IPS-15b (cell line): ENCODE measurements around the gene CNOT6.

Source experiments
- H3K27me3 ChIP-seq: one replicate; pipeline ENCODE4 v1.6.1; 2013; ENCODE audit warnings: low read length; ENCODE audit not compliant: control insufficient read depth, insufficient read depth
- H3K36me3 ChIP-seq: one replicate; pipeline ENCODE4 v1.6.1; 2013; ENCODE audit warnings: low read length; ENCODE audit not compliant: control insufficient read depth, insufficient read depth
- H3K4me1 ChIP-seq: one replicate; pipeline ENCODE4 v1.6.1; 2013; ENCODE audit warnings: mild to moderate bottlenecking, low read length; ENCODE audit not compliant: control insufficient read depth, insufficient read depth
- H3K4me3 ChIP-seq: one replicate; pipeline ENCODE4 v1.5.1; 2013; ENCODE audit warnings: low read depth, low read length
- H3K9ac ChIP-seq: one replicate; pipeline ENCODE4 v1.6.1; 2013; ENCODE audit warnings: low read depth, mild to moderate bottlenecking, low read length
- H3K9me3 ChIP-seq: one replicate; pipeline ENCODE4 v1.6.1; 2013; ENCODE audit warnings: mild to moderate bottlenecking, low read length; ENCODE audit not compliant: control insufficient read depth, insufficient read depth

Gene CNOT6

DNA sequence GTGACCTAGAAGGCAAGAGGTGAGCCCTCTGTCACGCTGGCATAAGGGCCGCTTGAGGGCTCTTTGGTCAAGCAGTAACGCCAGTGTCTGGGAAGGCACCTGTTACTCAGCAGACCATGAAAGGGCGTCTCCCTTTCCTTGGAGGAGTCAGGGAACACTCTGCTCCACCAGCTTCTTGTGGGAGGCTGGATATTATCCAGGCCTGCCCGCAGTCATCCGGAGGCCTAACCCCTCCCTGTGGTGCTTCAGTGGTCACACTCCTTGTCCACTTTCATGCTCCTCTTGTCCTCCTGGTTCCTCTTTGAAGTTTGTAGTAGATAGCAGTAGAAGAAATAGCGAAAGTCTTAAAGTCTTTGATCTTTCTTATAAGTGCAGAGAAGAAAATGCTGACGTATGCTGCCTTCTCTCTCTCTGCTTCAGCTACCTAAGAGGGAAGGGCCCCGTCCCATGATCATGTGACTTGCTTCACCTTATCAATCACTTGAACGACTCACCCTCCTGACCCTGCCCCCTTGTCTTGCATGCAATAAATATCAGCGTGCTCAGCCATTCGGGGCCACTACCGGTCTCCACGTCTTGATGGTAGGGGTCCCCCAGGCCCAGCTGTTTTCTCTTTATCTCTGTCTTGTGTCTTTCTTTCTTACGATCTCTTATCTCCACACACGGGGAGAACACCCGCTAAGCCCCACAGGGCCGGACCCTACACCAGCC lies 113.8 kb downstream of the CNOT6 start:
- no peak overlapping the region for H3K9ac ChIP-seq
- H3K4me1 ChIP-seq, result no peaks in the 10 kb centered on the region
- H3K27me3 ChIP-seq, result no peaks in the 10 kb centered on the region
- H3K9me3 ChIP-seq, result no peaks in the 10 kb centered on the region
- H3K36me3 ChIP-seq, result no peaks in the 10 kb centered on the region
- no peak overlapping the region for H3K4me3 ChIP-seq

GRCh38 chr5:180608572-180609310 lies 114.6 kb downstream of the CNOT6 start:
- Histone ChIP-seq H3K27me3 (no peaks in the 10 kb centered on the region), H3K36me3 (no peaks in the 10 kb centered on the region), H3K4me1 (no peaks in the 10 kb centered on the region), H3K4me3 (no peak overlapping the region), H3K9ac (no peak overlapping the region), H3K9me3 (no peaks in the 10 kb centered on the region)

DNA sequence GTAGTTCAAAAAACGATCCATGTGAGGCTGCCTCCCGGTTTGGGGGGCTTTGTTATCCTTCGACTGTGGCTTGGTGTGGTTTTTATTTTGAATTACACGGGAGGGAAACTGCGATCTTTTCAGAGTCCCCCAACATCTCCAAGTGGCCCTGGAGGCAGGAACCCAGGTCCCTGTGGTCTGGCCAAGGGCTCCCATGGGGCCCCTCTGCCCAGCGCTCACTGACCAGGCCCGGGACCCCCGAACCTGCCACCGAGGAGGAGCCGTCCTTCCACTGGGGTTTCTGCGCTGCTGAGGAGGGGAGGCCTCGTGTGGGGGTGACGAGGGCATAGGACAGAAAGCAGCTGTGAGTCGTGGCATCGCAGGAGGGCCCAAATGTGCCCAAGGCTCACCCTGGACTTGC lies 115.2 kb downstream of the CNOT6 start:
- Histone ChIP-seq H3K4me3 (no peak overlapping the region), H3K9ac (no peak overlapping the region), H3K9me3 (no peaks in the 10 kb centered on the region), H3K36me3 (no peaks in the 10 kb centered on the region), H3K4me1 (no peaks in the 10 kb centered on the region), H3K27me3 (no peaks in the 10 kb centered on the region)

- H3K9ac ChIP-seq, result no peak overlapping the region
- H3K4me3 ChIP-seq, result no peak overlapping the region
- no peaks in the 10 kb centered on the region for H3K36me3 ChIP-seq
- H3K9me3 ChIP-seq, result no peaks in the 10 kb centered on the region
- H3K4me1 ChIP-seq, result no peaks in the 10 kb centered on the region
- no peaks in the 10 kb centered on the region for H3K27me3 ChIP-seq
These were observed 115.8 kb downstream of the CNOT6 start for GRCh38 chr5:180609817-180610550.

GRCh38 chr5:180611140-180611850 lies 117.1 kb downstream of the CNOT6 start:
- Histone ChIP-seq H3K36me3 (no peaks in the 10 kb centered on the region), H3K9ac (no peak overlapping the region), H3K4me3 (no peak overlapping the region), H3K9me3 (no peaks in the 10 kb centered on the region), H3K4me1 (no peaks in the 10 kb centered on the region), H3K27me3 (no peaks in the 10 kb centered on the region)

DNA sequence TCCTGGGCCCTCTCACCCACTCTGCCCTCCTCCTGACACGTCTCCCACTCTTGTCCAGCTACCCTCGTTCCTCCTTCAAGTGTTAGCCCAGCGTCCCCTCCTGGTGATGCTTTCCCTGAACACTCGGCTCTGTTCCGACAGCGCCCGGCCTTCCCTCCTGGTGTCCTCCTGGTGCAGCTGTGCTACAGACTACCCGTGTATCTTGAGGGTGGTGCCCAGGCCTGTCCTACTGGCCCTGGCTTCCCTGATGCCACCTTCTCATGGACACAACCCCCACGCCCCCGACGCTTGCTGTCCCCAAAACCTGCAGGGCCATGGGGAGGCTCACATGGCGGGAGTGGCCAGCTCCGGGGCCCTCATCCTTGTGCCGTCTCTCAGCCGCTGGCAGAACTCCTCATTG lies 118.5 kb downstream of the CNOT6 start:
- no peak overlapping the region for H3K9ac ChIP-seq
- H3K4me3 ChIP-seq, result no peak overlapping the region
- no peaks in the 10 kb centered on the region for H3K9me3 ChIP-seq
- H3K36me3 ChIP-seq, result no peaks in the 10 kb centered on the region
- peaks cover 3% of the 10 kb centered on the region for H3K27me3 ChIP-seq
- H3K4me1 ChIP-seq, result no peaks in the 10 kb centered on the region

GRCh38 chr5:180613188-180613813 lies 119.1 kb downstream of the CNOT6 start:
- Histone ChIP-seq H3K9me3 (no peaks in the 10 kb centered on the region), H3K27me3 (peaks cover 4% of the 10 kb centered on the region), H3K4me1 (no peaks in the 10 kb centered on the region), H3K4me3 (no peak overlapping the region), H3K9ac (no peak overlapping the region), H3K36me3 (no peaks in the 10 kb centered on the region)

DNA sequence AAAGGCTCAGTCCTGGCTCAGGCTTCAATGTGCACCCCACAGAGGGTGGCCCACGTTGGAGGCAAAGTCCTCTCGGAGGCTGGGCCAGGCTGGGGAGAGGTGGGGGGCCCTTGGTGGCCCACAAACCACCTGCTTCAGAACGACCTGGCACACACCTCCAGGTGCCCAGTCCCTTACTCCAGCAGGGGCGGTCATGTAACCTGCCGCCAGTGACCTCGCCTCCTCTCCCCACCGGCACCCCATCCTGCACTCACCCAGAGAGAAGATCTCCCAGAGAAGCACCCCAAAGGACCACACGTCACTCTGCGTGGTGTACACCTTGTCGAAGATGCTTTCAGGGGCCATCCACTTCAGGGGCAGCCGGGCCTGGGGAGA lies 119.6 kb downstream of the CNOT6 start:
- Histone ChIP-seq H3K36me3 (no peaks in the 10 kb centered on the region), H3K9ac (no peak overlapping the region), H3K9me3 (no peaks in the 10 kb centered on the region), H3K4me3 (no peak overlapping the region), H3K27me3 (peaks cover 8% of the 10 kb centered on the region), H3K4me1 (no peaks in the 10 kb centered on the region)

DNA sequence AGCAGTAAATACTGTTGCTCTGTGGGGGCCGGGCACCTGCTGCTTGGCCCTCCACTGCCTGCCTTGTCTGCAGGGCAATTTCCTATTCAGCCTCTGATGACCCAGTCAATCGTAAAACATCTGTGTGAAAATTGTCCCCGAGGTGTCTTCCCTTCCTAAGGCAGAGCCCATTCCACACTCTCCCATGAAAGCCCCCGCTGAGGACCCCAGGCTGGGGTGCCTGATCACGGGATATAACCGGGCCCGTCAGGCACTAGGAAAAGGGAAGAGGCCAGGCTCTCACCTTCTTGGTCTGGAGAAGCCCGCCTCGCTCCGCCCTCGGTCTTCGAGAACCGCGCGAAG lies 124.3 kb downstream of the CNOT6 start:
- Histone ChIP-seq H3K4me1 (no peaks in the 10 kb centered on the region), H3K9ac (peak overlapping the region; percentile 54), H3K36me3 (no peaks in the 10 kb centered on the region), H3K4me3 (peak overlapping the region; percentile 49), H3K9me3 (no peaks in the 10 kb centered on the region), H3K27me3 (peaks cover 8% of the 10 kb centered on the region)

DNA sequence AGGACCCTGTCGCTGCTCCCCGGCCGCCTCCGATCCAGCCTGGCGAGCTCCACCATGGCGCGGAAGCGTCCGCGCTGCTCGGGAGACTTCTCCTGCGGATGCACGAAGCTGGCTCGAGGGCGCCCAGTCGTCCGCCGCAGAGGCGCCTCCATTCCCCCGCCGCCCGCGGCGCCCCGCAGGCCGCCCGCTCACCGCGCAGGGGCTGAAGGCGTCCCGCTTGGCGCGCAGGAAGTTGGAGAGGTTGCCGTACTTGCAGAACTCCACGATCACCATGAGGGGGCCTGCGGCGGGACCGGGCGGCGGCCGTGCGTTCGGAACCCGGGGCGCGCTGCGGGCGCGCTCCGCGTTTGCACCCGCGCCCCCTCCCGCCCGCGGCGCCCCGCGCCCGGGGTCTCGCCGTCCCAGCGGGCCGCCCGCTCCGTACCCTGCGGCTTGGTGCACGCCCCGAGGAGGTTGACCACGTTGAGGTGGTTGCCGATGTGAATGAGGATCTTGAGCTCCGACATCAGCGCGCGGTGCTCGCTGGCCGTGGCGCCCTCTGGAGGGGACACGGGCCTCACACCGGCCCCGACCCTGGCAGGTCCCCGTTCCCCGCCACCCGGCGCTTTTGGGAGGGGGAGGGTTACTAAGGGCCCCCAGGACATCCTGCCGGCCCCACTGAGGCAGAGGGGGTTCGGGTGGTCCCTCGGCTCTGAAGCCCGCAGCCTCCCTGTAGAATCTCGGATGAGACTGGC lies 124.8 kb downstream of the CNOT6 start:
- Histone ChIP-seq H3K4me3 (peak overlapping the region; percentile 49), H3K27me3 (peaks cover 8% of the 10 kb centered on the region), H3K9ac (peak overlapping the region; percentile 54), H3K36me3 (no peaks in the 10 kb centered on the region), H3K4me1 (no peaks in the 10 kb centered on the region), H3K9me3 (no peaks in the 10 kb centered on the region)

- Histone ChIP-seq H3K36me3 (no peaks in the 10 kb centered on the region), H3K9ac (no peak overlapping the region), H3K9me3 (no peaks in the 10 kb centered on the region), H3K4me1 (no peaks in the 10 kb centered on the region), H3K27me3 (peaks cover 8% of the 10 kb centered on the region), H3K4me3 (peak overlapping the region; percentile 49)
These were observed 125.4 kb downstream of the CNOT6 start for GRCh38 chr5:180619563-180619915.
